ENCODE measurements around the gene UQCRHL.
"Not testable (repeated sequence)": the region's sequence is repeated elsewhere in the genome, so short reads cannot be mapped to it uniquely, and the experiment has no call there.

Gene UQCRHL

DNA sequence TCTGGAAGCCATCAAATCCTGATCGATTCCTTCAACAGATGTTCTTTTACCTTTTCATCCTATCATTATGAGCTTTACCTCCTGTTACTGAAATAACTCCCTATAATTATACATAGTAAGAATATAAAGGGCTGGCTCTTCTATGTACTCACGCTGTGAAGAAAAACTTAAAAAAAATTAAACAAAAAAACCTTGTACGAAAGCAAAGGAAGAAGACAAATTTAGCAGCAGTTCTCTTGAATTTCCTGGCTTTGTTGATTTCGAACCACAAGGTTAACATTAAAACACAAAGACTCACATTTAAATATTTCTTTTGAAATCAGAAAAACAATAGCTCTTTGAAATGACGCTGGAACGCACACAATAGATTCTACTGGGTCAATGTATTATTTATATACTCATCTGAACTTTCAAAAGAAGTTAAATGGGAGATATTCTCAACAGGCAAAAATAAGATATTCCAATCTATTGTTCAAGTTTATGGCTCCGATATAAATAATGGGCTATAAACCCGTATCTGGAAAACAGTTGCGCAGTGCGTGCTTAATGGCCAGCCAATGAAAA lies 26.5 kb upstream of the UQCRHL start:
- no peaks in the 10 kb centered on the region; the same call in 1 of the 2 replicates for H3K27me3 ChIP-seq (ENCODE audit: insufficient read depth, low read length)
- H3K9ac ChIP-seq (ENCODE audit: low read depth, low read length), result peak overlapping the region; percentile 99; the same call in 1 of the 2 replicates
- H3K9me3 ChIP-seq (ENCODE audit: insufficient read depth, low read depth, low read length), result no peaks in the 10 kb centered on the region
- H3K4me1 ChIP-seq (ENCODE audit: insufficient read depth, low read length), result peaks cover 17% of the 10 kb centered on the region; the same call in 1 of the 2 replicates
- 0 out of 2 replicates have a peak, but pooled peaks cover 5% of the 10 kb centered on the region for H3K36me3 ChIP-seq (ENCODE audit: insufficient read depth, low read depth, low read length)
- peak overlapping the region; percentile 94 for H3K27ac ChIP-seq (ENCODE audit: low read length)
- H3K4me3 ChIP-seq (ENCODE audit: low read length), result peak overlapping the region; percentile 91

DNA sequence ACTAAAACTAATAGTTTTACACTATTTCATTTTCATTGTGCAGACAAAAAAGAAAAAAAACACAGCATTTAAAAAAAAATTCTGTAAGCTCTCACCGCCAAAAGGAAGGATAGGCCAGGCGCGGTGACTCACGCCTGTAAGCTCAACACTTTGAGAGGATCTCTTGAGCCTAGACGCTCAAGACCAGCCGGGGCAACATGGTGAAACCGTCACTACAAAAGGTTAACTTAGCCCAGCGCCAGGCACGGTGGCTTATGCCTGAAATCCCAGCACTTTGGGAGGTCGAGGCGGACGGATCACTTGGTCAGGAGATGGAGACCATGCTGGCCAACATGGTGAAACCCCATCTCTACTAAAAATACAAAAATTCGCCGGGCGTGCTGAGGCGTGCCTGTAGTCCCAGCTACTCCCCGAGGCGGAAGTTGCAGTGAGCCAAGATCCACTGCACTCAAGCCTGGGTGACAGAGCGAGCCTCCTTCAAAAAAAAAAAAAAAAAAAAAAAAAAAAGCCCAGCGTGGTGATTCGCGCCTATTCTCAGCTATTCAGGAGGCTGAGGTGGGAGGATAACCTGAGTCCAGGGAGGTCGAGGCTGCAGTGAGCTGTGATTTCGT lies 25.7 kb upstream of the UQCRHL start:
- Histone ChIP-seq H3K36me3 (ENCODE audit: insufficient read depth, low read depth, low read length) (0 out of 2 replicates have a peak, but pooled peaks cover 5% of the 10 kb centered on the region), H3K4me1 (ENCODE audit: insufficient read depth, low read length) (peaks cover 17% of the 10 kb centered on the region; the same call in 1 of the 2 replicates), H3K4me3 (ENCODE audit: low read length) (peak overlapping the region; percentile 91), H3K9me3 (ENCODE audit: insufficient read depth, low read depth, low read length) (no peaks in the 10 kb centered on the region), H3K9ac (ENCODE audit: low read depth, low read length) (peak overlapping the region; percentile 99; the same call in 1 of the 2 replicates), H3K27me3 (ENCODE audit: insufficient read depth, low read length) (no peaks in the 10 kb centered on the region; the same call in 1 of the 2 replicates), H3K27ac (ENCODE audit: low read length) (peak overlapping the region; percentile 94)

DNA sequence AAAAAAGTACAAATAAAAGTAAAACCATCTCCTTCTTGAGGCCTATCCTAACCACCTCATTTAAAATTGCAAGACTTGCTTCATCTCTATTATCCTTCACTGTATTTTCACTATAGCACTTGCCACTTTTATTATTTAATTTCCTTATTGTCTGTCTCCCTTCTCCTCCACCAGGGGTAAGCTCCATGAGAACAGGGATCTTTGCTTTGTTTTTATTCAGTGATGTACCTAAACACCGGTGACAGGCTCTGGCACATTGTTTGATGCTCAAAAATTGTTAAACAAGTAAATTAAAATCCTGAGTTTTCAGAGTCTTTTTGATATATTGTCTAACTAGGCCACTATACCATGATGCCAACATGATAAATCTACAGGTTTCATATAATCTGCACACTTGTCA lies 22.8 kb upstream of the UQCRHL start:
- Histone ChIP-seq H3K36me3 (ENCODE audit: insufficient read depth, low read depth, low read length) (0 out of 2 replicates have a peak, but pooled peaks cover 5% of the 10 kb centered on the region), H3K4me3 (ENCODE audit: low read length) (no peak overlapping the region), H3K27ac (ENCODE audit: low read length) (no peak overlapping the region), H3K27me3 (ENCODE audit: insufficient read depth, low read length) (no peaks in the 10 kb centered on the region), H3K9me3 (ENCODE audit: insufficient read depth, low read depth, low read length) (no peaks in the 10 kb centered on the region), H3K4me1 (ENCODE audit: insufficient read depth, low read length) (peaks cover 17% of the 10 kb centered on the region; the same call in 1 of the 2 replicates), H3K9ac (ENCODE audit: low read depth, low read length) (no peak overlapping the region)

DNA sequence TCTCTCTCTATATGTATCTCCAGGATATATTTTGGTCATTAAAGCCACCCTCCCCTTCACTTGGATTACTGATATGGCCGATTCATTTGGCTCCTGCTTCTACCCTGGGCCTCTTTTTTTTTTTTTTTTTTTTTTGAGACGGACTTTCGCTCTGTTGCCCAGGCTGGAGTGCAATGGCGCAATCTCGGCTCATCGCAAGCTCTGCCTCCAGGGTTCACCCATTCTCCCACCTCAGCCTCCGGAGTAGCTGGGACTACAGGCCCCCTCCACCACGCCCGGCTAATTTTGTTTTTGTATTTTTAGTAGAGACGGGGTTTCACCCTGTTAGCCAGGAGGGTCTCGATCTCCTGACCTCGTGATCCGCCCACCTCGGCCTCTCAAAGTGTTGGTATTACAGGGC lies 21.5 kb upstream of the UQCRHL start:
- not testable (repeated sequence) for H3K4me3 ChIP-seq (ENCODE audit: low read length); H3K9me3 ChIP-seq (ENCODE audit: insufficient read depth, low read depth, low read length); H3K9ac ChIP-seq (ENCODE audit: low read depth, low read length); H3K36me3 ChIP-seq (ENCODE audit: insufficient read depth, low read depth, low read length); H3K27me3 ChIP-seq (ENCODE audit: insufficient read depth, low read length); H3K27ac ChIP-seq (ENCODE audit: low read length)
- peaks cover 17% of the 10 kb centered on the region; the same call in 1 of the 2 replicates for H3K4me1 ChIP-seq (ENCODE audit: insufficient read depth, low read length)

DNA sequence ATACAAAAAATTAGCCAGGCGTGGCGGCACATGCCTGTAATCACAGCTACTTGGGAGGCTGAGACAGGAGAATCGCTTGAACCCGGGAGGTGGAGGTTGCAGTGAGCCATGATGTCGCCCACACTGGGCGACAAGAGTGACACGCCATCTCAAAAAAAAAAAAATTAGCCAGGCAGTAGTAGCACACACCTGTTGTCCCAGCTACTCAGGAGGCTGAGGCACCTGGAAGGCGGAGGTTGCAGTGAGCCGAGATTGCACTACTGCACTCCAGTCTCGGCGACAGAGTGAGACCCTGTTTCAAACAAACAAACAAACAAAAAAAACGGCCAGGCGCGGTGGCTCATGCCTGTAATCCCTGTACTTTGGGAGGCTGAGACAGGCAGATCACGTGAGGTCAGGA lies 20.1 kb upstream of the UQCRHL start:
- not testable (repeated sequence) for H3K4me1 ChIP-seq (ENCODE audit: insufficient read depth, low read length); H3K9me3 ChIP-seq (ENCODE audit: insufficient read depth, low read depth, low read length); H3K9ac ChIP-seq (ENCODE audit: low read depth, low read length); H3K4me3 ChIP-seq (ENCODE audit: low read length); H3K27ac ChIP-seq (ENCODE audit: low read length); H3K36me3 ChIP-seq (ENCODE audit: insufficient read depth, low read depth, low read length); H3K27me3 ChIP-seq (ENCODE audit: insufficient read depth, low read length)

DNA sequence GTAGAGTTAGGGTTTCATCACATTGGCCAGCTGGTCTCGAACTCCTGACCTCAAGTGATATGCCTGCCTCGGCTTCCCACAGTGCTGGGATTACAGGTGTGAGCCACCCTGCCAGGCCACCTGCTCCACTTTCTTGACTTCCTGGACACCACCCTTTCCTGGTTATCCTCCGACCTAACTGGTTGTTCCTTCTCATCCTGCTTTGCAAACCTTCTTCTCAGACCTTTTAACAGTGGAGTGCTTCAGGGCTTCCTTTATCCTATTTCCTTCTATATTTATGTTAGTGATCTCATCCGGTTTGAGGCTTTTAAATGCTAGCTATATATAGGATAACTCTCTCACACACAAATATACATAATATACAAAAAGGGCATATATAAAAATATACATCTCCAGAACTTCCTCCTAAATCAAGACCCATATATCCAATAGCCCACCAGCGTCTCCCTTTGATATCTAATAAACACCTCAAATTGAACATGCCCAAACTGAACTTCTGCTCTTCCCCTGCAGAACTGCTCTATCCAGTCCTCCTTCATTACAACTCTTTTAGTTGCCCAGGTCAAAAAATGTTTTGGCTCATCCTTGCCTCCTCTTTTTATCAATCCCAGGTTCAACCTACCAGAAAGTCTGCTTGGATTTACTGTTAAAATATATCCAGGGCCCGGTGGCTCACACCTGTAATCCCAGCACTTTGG lies 19.5 kb upstream of the UQCRHL start:
- Histone ChIP-seq H3K4me1 (ENCODE audit: insufficient read depth, low read length) (peaks cover 9% of the 10 kb centered on the region; the same call in 1 of the 2 replicates), H3K9ac (ENCODE audit: low read depth, low read length) (no peak overlapping the region), H3K27ac (ENCODE audit: low read length) (no peak overlapping the region), H3K27me3 (ENCODE audit: insufficient read depth, low read length) (no peaks in the 10 kb centered on the region), H3K36me3 (ENCODE audit: insufficient read depth, low read depth, low read length) (0 out of 2 replicates have a peak, but pooled peaks cover 4% of the 10 kb centered on the region), H3K4me3 (ENCODE audit: low read length) (no peak overlapping the region), H3K9me3 (ENCODE audit: insufficient read depth, low read depth, low read length) (no peaks in the 10 kb centered on the region)

DNA sequence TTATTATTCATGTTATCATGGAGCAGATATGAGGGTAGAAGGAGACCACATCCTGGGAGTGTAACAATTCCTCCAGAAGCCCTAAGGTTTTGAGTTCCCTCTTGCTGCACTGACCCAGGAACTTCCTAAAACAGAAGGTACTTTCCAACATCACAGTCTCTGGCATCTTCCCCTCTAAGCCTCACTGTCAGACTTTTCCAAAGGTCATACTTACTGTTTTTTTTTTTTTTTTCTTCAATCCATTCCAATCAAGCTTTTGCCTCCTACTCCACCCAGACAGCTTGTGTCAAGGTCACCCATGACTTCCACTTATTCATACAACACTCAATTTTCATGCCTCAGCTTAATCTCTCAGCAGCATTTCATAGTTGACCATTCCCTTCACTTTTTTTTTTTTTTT lies 18.4 kb upstream of the UQCRHL start:
- H3K27me3 ChIP-seq (ENCODE audit: insufficient read depth, low read length), result no peaks in the 10 kb centered on the region
- no peaks in the 10 kb centered on the region for H3K9me3 ChIP-seq (ENCODE audit: insufficient read depth, low read depth, low read length)
- no peak overlapping the region for H3K4me3 ChIP-seq (ENCODE audit: low read length)
- H3K9ac ChIP-seq (ENCODE audit: low read depth, low read length), result no peak overlapping the region
- H3K27ac ChIP-seq (ENCODE audit: low read length), result no peak overlapping the region
- H3K36me3 ChIP-seq (ENCODE audit: insufficient read depth, low read depth, low read length), result no peaks in the 10 kb centered on the region
- peaks cover 6% of the 10 kb centered on the region; the same call in 1 of the 2 replicates for H3K4me1 ChIP-seq (ENCODE audit: insufficient read depth, low read length)

DNA sequence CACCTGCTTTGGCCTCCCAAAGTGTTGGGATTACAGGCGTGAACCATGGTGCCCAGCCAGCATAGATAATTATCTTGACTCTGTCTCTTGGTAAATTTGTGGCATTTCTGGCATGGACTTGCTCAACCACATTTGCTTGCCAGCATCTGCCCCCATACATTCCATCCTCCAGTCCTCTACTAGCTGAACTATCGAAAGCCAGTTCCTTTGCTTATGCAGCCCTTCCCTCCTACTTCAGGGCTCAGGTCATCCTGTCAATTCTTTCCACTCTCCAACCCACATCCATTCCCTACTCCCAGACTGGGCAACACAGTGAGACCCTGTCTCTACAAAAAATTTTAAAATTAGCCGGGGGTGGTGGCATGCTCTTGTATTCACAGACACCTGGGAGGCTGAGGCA lies 13.0 kb upstream of the UQCRHL start:
- H3K27me3 ChIP-seq (ENCODE audit: insufficient read depth, low read length), result no peaks in the 10 kb centered on the region
- no peaks in the 10 kb centered on the region; the same call in 1 of the 2 replicates for H3K4me1 ChIP-seq (ENCODE audit: insufficient read depth, low read length)
- no peaks in the 10 kb centered on the region for H3K9me3 ChIP-seq (ENCODE audit: insufficient read depth, low read depth, low read length)
- H3K9ac ChIP-seq (ENCODE audit: low read depth, low read length), result no peak overlapping the region
- no peak overlapping the region for H3K27ac ChIP-seq (ENCODE audit: low read length)
- no peaks in the 10 kb centered on the region for H3K36me3 ChIP-seq (ENCODE audit: insufficient read depth, low read depth, low read length)
- no peak overlapping the region for H3K4me3 ChIP-seq (ENCODE audit: low read length)

DNA sequence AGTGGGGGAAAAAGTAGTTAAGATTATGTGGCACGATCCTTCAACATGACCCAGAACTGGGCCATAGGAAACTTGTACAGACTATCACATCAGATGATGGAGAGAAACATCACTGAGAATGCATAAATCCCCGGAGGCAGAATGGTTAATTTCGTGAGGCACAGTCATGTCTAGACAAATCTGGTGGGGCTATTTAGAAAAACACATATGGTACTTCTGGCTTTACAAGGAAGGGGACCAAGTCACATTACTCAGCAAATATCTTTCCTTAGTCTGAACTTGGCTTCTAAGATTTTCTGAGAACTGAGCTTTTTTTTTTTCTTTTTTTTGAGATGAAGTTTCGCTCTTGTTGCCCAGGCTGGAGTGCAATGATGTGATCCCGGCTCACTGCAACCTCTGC lies 9.2 kb upstream of the UQCRHL start:
- Histone ChIP-seq H3K9ac (ENCODE audit: low read depth, low read length) (no peak overlapping the region), H3K4me1 (ENCODE audit: insufficient read depth, low read length) (no peaks in the 10 kb centered on the region; the same call in 1 of the 2 replicates), H3K4me3 (ENCODE audit: low read length) (no peak overlapping the region), H3K36me3 (ENCODE audit: insufficient read depth, low read depth, low read length) (no peaks in the 10 kb centered on the region), H3K9me3 (ENCODE audit: insufficient read depth, low read depth, low read length) (no peaks in the 10 kb centered on the region), H3K27me3 (ENCODE audit: insufficient read depth, low read length) (no peaks in the 10 kb centered on the region), H3K27ac (ENCODE audit: low read length) (no peak overlapping the region)

DNA sequence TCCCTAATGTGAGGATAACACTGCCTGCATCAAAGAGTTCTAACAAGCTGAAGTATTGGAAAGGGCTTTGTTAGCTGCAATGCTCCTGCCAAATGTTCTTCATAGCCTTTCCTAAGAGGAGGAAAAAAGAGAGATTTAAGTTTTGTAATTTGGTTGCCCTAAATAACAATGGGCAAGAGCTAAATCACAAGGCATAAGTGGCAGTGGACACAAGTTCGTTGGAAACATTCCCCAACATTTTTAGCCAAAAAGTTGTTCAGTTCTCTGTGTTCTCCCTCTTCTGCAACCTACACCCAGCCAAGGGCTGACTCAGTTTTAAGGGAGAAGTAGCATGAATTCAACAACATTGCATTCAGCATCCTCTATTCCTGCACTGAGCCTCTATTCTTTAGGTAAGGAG lies 2.6 kb upstream of the UQCRHL start:
- Histone ChIP-seq H3K4me3 (ENCODE audit: low read length) (no peak overlapping the region), H3K9me3 (ENCODE audit: insufficient read depth, low read depth, low read length) (no peaks in the 10 kb centered on the region), H3K36me3 (ENCODE audit: insufficient read depth, low read depth, low read length) (no peaks in the 10 kb centered on the region), H3K27me3 (ENCODE audit: insufficient read depth, low read length) (no peaks in the 10 kb centered on the region), H3K27ac (ENCODE audit: low read length) (no peak overlapping the region), H3K9ac (ENCODE audit: low read depth, low read length) (no peak overlapping the region), H3K4me1 (ENCODE audit: insufficient read depth, low read length) (no peaks in the 10 kb centered on the region; the same call in 1 of the 2 replicates)

DNA sequence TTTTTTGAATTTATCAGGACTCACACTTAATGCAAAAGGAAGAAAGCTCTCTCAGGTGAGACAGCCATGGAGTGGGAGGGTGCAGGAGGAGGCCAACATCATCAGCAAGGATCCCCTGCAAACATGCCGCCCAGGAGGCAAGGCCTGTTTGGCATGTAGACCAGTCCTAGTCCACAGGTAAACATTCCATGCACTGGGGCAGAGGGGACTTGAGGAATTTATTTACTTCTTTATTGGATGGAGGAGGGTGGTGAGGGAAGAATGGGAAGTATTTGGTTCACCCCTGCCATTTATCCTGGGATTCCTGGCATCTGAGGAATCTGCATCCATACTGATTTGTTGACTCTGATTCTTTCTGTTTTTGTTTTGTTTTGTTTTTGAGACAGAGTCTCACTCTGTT lies 1.5 kb upstream of the UQCRHL start:
- Histone ChIP-seq H3K36me3 (ENCODE audit: insufficient read depth, low read depth, low read length) (no peaks in the 10 kb centered on the region), H3K4me1 (ENCODE audit: insufficient read depth, low read length) (no peaks in the 10 kb centered on the region; the same call in 1 of the 2 replicates), H3K27me3 (ENCODE audit: insufficient read depth, low read length) (no peaks in the 10 kb centered on the region), H3K9ac (ENCODE audit: low read depth, low read length) (no peak overlapping the region), H3K9me3 (ENCODE audit: insufficient read depth, low read depth, low read length) (no peaks in the 10 kb centered on the region), H3K27ac (ENCODE audit: low read length) (no peak overlapping the region), H3K4me3 (ENCODE audit: low read length) (no peak overlapping the region)

DNA sequence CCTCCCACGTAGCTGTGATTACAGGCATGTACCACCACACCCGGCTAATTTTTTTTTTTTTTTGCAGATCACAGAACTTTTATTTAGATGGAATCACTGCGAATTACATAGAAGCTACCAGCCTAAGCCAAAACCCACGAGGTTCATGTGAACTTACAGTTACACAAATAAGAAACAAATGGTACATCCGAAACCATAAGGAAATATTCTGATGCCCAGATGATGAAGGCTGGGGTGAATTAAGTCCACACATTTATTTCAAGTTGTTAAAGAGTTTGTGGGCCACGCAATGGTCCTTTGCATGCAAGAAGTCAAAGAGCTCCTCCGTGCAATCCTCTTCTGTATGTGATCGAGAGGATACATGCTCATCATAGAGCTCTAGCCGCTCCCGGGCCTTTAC lies 328 bp downstream of the UQCRHL start:
- Histone ChIP-seq H3K27ac (ENCODE audit: low read length) (no peak overlapping the region), H3K4me1 (ENCODE audit: insufficient read depth, low read length) (no peaks in the 10 kb centered on the region; the same call in 1 of the 2 replicates), H3K9me3 (ENCODE audit: insufficient read depth, low read depth, low read length) (no peaks in the 10 kb centered on the region), H3K4me3 (ENCODE audit: low read length) (no peak overlapping the region), H3K27me3 (ENCODE audit: insufficient read depth, low read length) (no peaks in the 10 kb centered on the region), H3K9ac (ENCODE audit: low read depth, low read length) (no peak overlapping the region), H3K36me3 (ENCODE audit: insufficient read depth, low read depth, low read length) (no peaks in the 10 kb centered on the region)

Data from iPS-20b (cell line).